ENCODE measurements around the gene CD276.
A peak's percentile ranks its signal among the peaks of the same experiment; 100 is the strongest.

CD276 gene

DNA sequence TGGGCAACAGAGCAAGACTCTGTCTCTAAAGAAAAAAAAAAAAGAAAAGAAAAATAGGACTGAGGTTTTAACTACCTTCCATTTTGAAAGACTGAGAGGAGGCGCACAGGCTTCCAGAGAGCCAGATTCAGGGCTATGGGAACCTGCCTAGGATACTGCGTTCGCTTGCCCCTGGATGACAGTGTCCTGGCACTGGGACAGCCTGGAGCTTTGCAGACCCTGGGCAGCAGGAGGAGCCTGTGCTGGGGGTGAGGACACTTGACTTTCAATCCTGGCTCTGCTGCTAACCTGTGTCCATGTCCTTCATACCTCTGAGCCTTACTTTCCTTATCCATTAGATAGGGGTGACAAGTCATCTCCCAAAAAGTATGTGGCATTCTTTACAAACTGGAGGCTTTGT, 31.2 kb downstream of the CD276 start:
- H3K9me3 ChIP-seq (ENCODE audit: insufficient read depth, low read depth, low read length) = no peaks in the 10 kb centered on the region
- no CpG with 5 or more reads among the region's 3 CpGs for WGBS (ENCODE audit: extremely low coverage, insufficient coverage, insufficient read length)
- no peak overlapping the region for H2BK12ac ChIP-seq (ENCODE audit: low read length)
- H3K4me3 ChIP-seq (ENCODE audit: low read depth, low read length) = no peak overlapping the region
- no peak overlapping the region for H3K23ac ChIP-seq (ENCODE audit: low read length)
- no peaks in the 10 kb centered on the region for H3K27me3 ChIP-seq (ENCODE audit: insufficient read depth, low read length)
- no peak overlapping the region for H4K91ac ChIP-seq (ENCODE audit: low read depth, low read length)
- DNase-seq = no peak
- H2BK120ac ChIP-seq (ENCODE audit: insufficient read depth, low read length, poor library complexity) = no peak overlapping the region
- no peak overlapping the region for H4K8ac ChIP-seq (ENCODE audit: low read depth, low read length)
- no peaks in the 10 kb centered on the region for H3K4me1 ChIP-seq (ENCODE audit: control insufficient read depth in 1 of 2, insufficient read depth in 2 of 2, low read length in 2 of 2)
- no peak overlapping the region for H4K12ac ChIP-seq (ENCODE audit: low read depth, low read length)
- H3K9ac ChIP-seq (ENCODE audit: low read length) = no peak overlapping the region
- no peak overlapping the region for H3K27ac ChIP-seq (ENCODE audit: low read depth, low read length)
- H3K14ac ChIP-seq (ENCODE audit: low read length) = no peak overlapping the region
- no peak overlapping the region for H2BK5ac ChIP-seq (ENCODE audit: low read depth, low read length, poor library complexity)
- H3K36me3 ChIP-seq (ENCODE audit: control insufficient read depth in 1 of 2, insufficient read depth in 2 of 2, low read length in 2 of 2) = peaks cover 29 to 40% of the 10 kb centered on the region in 2 experiments
- no peak overlapping the region for H3K18ac ChIP-seq (ENCODE audit: low read length)
- no peak overlapping the region for H2AK5ac ChIP-seq (ENCODE audit: low read length)
- no peak overlapping the region for H2AFZ ChIP-seq (ENCODE audit: insufficient read depth, low read length, poor library complexity)
- no peaks in the 10 kb centered on the region for H3K79me2 ChIP-seq (ENCODE audit: control insufficient read depth, insufficient read depth, low read length, poor library complexity)
- H3K4me2 ChIP-seq (ENCODE audit: low read length) = no peak overlapping the region
- H3K4ac ChIP-seq (ENCODE audit: low read depth, low read length) = no peak overlapping the region
- H3K79me1 ChIP-seq (ENCODE audit: low read length) = no peaks in the 10 kb centered on the region

DNA sequence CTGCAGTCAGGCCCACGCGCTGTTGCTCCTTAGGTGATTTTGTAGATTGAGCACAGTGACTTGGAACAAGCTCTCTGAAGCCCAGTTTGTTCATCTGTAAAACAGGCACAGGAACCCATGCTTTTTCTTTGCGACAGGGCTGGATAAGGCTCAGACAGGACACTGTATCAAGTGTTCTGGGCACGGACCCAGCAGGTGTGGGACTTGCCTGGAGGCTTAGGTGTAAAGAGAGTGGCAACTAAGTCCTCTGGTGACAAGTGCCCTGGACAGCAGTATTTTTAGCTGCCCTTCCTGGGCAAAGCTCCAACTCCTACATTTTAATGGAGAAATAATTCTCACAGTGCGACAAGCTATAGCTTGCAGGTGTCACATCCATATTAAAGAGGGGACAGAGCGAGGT, 32.2 kb downstream of the CD276 start:
- Histone ChIP-seq H3K4me1 (ENCODE audit: control insufficient read depth in 1 of 2, insufficient read depth in 2 of 2, low read length in 2 of 2) (no peaks in the 10 kb centered on the region), H3K4ac (ENCODE audit: low read depth, low read length) (no peak overlapping the region), H2BK12ac (ENCODE audit: low read length) (no peak overlapping the region), H2AK5ac (ENCODE audit: low read length) (no peak overlapping the region), H3K79me1 (ENCODE audit: low read length) (no peaks in the 10 kb centered on the region), H3K9ac (ENCODE audit: low read length) (no peak overlapping the region), H3K4me2 (ENCODE audit: low read length) (no peak overlapping the region), H4K91ac (ENCODE audit: low read depth, low read length) (no peak overlapping the region), H2BK5ac (ENCODE audit: low read depth, low read length, poor library complexity) (no peak overlapping the region), H4K8ac (ENCODE audit: low read depth, low read length) (no peak overlapping the region), H2BK120ac (ENCODE audit: insufficient read depth, low read length, poor library complexity) (no peak overlapping the region), H3K18ac (ENCODE audit: low read length) (no peak overlapping the region), H3K9me3 (ENCODE audit: insufficient read depth, low read depth, low read length) (no peaks in the 10 kb centered on the region), H2AFZ (ENCODE audit: insufficient read depth, low read length, poor library complexity) (no peak overlapping the region), H3K27ac (ENCODE audit: low read depth, low read length) (no peak overlapping the region), H4K12ac (ENCODE audit: low read depth, low read length) (no peak overlapping the region), H3K79me2 (ENCODE audit: control insufficient read depth, insufficient read depth, low read length, poor library complexity) (no peaks in the 10 kb centered on the region), H3K23ac (ENCODE audit: low read length) (no peak overlapping the region), H3K36me3 (ENCODE audit: control insufficient read depth in 1 of 2, insufficient read depth in 2 of 2, low read length in 2 of 2) (peaks cover 21 to 30% of the 10 kb centered on the region in 2 experiments), H3K4me3 (ENCODE audit: low read depth, low read length) (no peak overlapping the region), H3K27me3 (ENCODE audit: insufficient read depth, low read length) (no peaks in the 10 kb centered on the region), H3K14ac (ENCODE audit: low read length) (no peak overlapping the region)
- DNase-seq = no peak
- WGBS (ENCODE audit: extremely low coverage, insufficient coverage, insufficient read length) = no CpG with 5 or more reads among the region's 6 CpGs

DNA sequence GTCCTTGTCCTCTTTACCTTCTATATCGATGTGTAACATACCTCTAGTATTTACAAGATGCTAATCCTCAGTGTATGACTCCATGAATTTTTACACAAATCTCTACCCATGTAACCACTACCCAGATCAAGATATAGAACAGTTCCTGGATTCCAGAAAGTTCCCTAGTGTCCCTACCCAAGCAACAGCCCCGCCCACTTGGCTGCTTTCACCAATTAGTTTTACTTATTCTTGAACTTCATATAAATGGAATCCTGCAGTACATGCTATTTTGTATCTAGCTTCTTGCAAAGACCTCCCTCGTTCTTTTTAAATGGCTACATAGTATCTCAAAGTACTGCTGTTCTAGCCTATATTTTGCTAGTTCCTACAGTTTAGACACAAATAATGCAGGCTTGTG, 33.0 kb downstream of the CD276 start:
- H3K23ac ChIP-seq (ENCODE audit: low read length) = no peak overlapping the region
- H3K36me3 ChIP-seq (ENCODE audit: control insufficient read depth in 1 of 2, insufficient read depth in 2 of 2, low read length in 2 of 2) = peaks cover 19 to 25% of the 10 kb centered on the region in 2 experiments
- H3K14ac ChIP-seq (ENCODE audit: low read length) = no peak overlapping the region
- H3K4ac ChIP-seq (ENCODE audit: low read depth, low read length) = no peak overlapping the region
- DNase-seq = peak in 1 of 2 donors; percentile 29
- H2AK5ac ChIP-seq (ENCODE audit: low read length) = no peak overlapping the region
- H3K27ac ChIP-seq (ENCODE audit: low read depth, low read length) = no peak overlapping the region
- H4K8ac ChIP-seq (ENCODE audit: low read depth, low read length) = no peak overlapping the region
- H3K18ac ChIP-seq (ENCODE audit: low read length) = no peak overlapping the region
- WGBS (ENCODE audit: extremely low coverage, insufficient coverage, insufficient read length) = no CpG with 5 or more reads among the region's 3 CpGs
- H3K4me2 ChIP-seq (ENCODE audit: low read length) = no peak overlapping the region
- H3K79me2 ChIP-seq (ENCODE audit: control insufficient read depth, insufficient read depth, low read length, poor library complexity) = no peaks in the 10 kb centered on the region
- H3K9ac ChIP-seq (ENCODE audit: low read length) = no peak overlapping the region
- no peak overlapping the region for H3K4me3 ChIP-seq (ENCODE audit: low read depth, low read length)
- no peak overlapping the region for H2BK120ac ChIP-seq (ENCODE audit: insufficient read depth, low read length, poor library complexity)
- no peak overlapping the region for H2BK12ac ChIP-seq (ENCODE audit: low read length)
- H2BK5ac ChIP-seq (ENCODE audit: low read depth, low read length, poor library complexity) = no peak overlapping the region
- H3K9me3 ChIP-seq (ENCODE audit: insufficient read depth, low read depth, low read length) = no peaks in the 10 kb centered on the region
- H3K27me3 ChIP-seq (ENCODE audit: insufficient read depth, low read length) = no peaks in the 10 kb centered on the region
- H3K79me1 ChIP-seq (ENCODE audit: low read length) = no peaks in the 10 kb centered on the region
- H4K12ac ChIP-seq (ENCODE audit: low read depth, low read length) = no peak overlapping the region
- H3K4me1 ChIP-seq (ENCODE audit: control insufficient read depth in 1 of 2, insufficient read depth in 2 of 2, low read length in 2 of 2) = no peaks in the 10 kb centered on the region
- no peak overlapping the region for H4K91ac ChIP-seq (ENCODE audit: low read depth, low read length)
- no peak overlapping the region for H2AFZ ChIP-seq (ENCODE audit: insufficient read depth, low read length, poor library complexity)

DNA sequence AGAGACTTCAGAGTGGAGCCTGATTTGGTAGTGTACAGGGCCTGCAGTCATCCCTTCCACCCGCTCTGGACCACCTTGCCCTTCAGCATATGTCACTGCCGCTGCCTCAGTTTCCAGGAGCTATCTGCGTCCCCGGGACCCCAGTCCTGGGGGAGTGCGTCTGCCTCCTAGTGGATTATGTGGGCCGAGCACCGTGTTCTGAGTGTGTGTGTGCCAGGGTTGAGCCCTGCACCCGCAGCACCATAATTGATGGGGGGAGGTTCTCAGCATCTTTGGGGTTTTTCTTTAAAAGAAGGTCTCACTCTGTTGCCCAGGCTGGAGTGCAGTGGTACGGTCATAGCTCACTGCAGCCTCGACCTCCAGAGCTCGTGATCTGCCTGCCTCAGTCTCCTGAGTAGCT, 33.6 kb downstream of the CD276 start:
- no peak overlapping the region for H4K8ac ChIP-seq (ENCODE audit: low read depth, low read length)
- WGBS (ENCODE audit: extremely low coverage, insufficient coverage, insufficient read length) = no CpG with 5 or more reads among the region's 11 CpGs
- no peak overlapping the region for H2AFZ ChIP-seq (ENCODE audit: insufficient read depth, low read length, poor library complexity)

More for the DNA sequence above, 33.6 kb downstream of the CD276 start:
- H4K91ac ChIP-seq (ENCODE audit: low read depth, low read length) = no peak overlapping the region
- H4K12ac ChIP-seq (ENCODE audit: low read depth, low read length) = no peak overlapping the region
- H3K14ac ChIP-seq (ENCODE audit: low read length) = no peak overlapping the region
- H3K79me2 ChIP-seq (ENCODE audit: control insufficient read depth, insufficient read depth, low read length, poor library complexity) = no peaks in the 10 kb centered on the region
- no peak overlapping the region for H2BK12ac ChIP-seq (ENCODE audit: low read length)
- no peak overlapping the region for H3K9ac ChIP-seq (ENCODE audit: low read length)
- H2AK5ac ChIP-seq (ENCODE audit: low read length) = no peak overlapping the region
- no peak overlapping the region for H2BK5ac ChIP-seq (ENCODE audit: low read depth, low read length, poor library complexity)
- no peak overlapping the region for H3K4ac ChIP-seq (ENCODE audit: low read depth, low read length)
- no peak overlapping the region for H3K4me3 ChIP-seq (ENCODE audit: low read depth, low read length)
- H3K23ac ChIP-seq (ENCODE audit: low read length) = no peak overlapping the region
- no peak overlapping the region for H3K27ac ChIP-seq (ENCODE audit: low read depth, low read length)
- peaks cover 13 to 19% of the 10 kb centered on the region in 2 experiments for H3K36me3 ChIP-seq (ENCODE audit: control insufficient read depth in 1 of 2, insufficient read depth in 2 of 2, low read length in 2 of 2)
- H2BK120ac ChIP-seq (ENCODE audit: insufficient read depth, low read length, poor library complexity) = no peak overlapping the region
- H3K4me2 ChIP-seq (ENCODE audit: low read length) = no peak overlapping the region
- no peaks in the 10 kb centered on the region for H3K9me3 ChIP-seq (ENCODE audit: insufficient read depth, low read depth, low read length)
- no peak for DNase-seq
- no peaks in the 10 kb centered on the region for H3K79me1 ChIP-seq (ENCODE audit: low read length)
- H3K27me3 ChIP-seq (ENCODE audit: insufficient read depth, low read length) = no peaks in the 10 kb centered on the region
- no peak overlapping the region for H3K18ac ChIP-seq (ENCODE audit: low read length)
- no peaks in the 10 kb centered on the region for H3K4me1 ChIP-seq (ENCODE audit: control insufficient read depth in 1 of 2, insufficient read depth in 2 of 2, low read length in 2 of 2)
